ENCODE results near the gene RFTN2.

DNA sequence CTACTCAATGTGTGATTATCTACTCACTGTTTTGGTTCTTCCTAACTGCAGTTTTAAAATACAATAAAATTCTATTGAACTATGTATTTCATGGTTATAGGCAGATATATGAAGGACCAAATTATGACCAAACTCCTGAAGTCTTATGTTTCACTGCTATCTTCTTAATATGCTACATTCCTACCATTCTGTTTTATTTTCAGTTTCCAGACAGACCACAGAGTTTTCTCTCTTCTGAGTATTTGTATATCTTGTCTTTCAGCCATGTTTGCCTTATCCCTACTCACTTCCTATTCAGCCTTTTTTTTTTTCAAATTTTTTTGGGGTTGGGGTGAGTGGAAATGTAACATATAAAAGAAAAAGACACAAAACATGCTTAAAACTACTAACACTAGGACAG lies 6.3 kb downstream of the RFTN2 start:
- TF ChIP-seq CTCF (IDR thresholded peaks at IDR 0.05) (no peak), POLR2AphosphoS5 (IDR thresholded peaks at IDR 0.05) (no peak), POLR2A (IDR thresholded peaks at IDR 0.05; ENCODE audit: low read depth) (no peak)

Measured in esophagus muscularis mucosa (tissue), 3 donors.